Keratinocyte (primary cell): ENCODE data around the gene KEAP1. TPM values are rescaled to one million over a fixed set of nuclear protein-coding genes. Genes with fewer than 3 reads are reported as not detected.

Source experiments
- DNase-seq: peaks from one replicate; pipeline ENCODE4 v3.0.0-alpha.2; 2011; ENCODE audit warnings: low read depth, missing footprints, low spot score
- FAIRE-seq: peaks from 2 replicates; lab custom pipeline; 2011; peaks lifted over from hg19 to GRCh38; lab: Jason Lieb, UNC
- H2AFZ ChIP-seq: 2 replicates; pipeline ENCODE4 v1.6.0; 2012; ENCODE audit warnings: low read length, control low read depth, inconsistent platforms; ENCODE audit not compliant: control insufficient read depth
- H3K27ac ChIP-seq: 2 replicates; pipeline ENCODE4 v1.5.1; 2011; ENCODE audit warnings: low read length; ENCODE audit not compliant: control insufficient read depth, insufficient read depth
- H3K27me3 ChIP-seq: 3 replicates; pipeline ENCODE4 v1.6.0; 2011; ENCODE audit warnings: low read length; ENCODE audit not compliant: control insufficient read depth, insufficient read depth; ENCODE audit errors: extremely low read depth
- H3K36me3 ChIP-seq, 2 experiments: 2 replicates in 1 of 2; 3 replicates in 1 of 2; pipeline ENCODE4 v1.5.1; 2011; ENCODE audit warnings: low read length in 2 of 2, mild to moderate bottlenecking in 1 of 2; ENCODE audit not compliant: control insufficient read depth in 2 of 2, insufficient read depth in 2 of 2; ENCODE audit errors: extremely low read depth in 1 of 2
- H3K4me1 ChIP-seq: 3 replicates; pipeline ENCODE4 v1.5.1; 2011; ENCODE audit warnings: low read length; ENCODE audit not compliant: control insufficient read depth, insufficient read depth; ENCODE audit errors: extremely low read depth
- H3K4me2 ChIP-seq: 3 replicates; pipeline ENCODE4 v1.6.0; 2011; ENCODE audit warnings: low read depth, low read length; ENCODE audit not compliant: control insufficient read depth, insufficient read depth; ENCODE audit errors: extremely low read depth
- H3K4me3 ChIP-seq, 3 experiments: fragments of 200-600 bp in 1 of 3; sonication (generic) in 1 of 3; 2 replicates in 2 of 3; 3 replicates in 1 of 3; pipeline ENCODE4 v1.5.1; 2011 to 2016; ENCODE audit warnings: low read length in 3 of 3, mild to moderate bottlenecking in 3 of 3, control low read depth in 2 of 3, inconsistent platforms in 1 of 3, low read depth in 1 of 3, mixed read lengths in 1 of 3, mixed run types in 1 of 3, moderate library complexity in 1 of 3; ENCODE audit not compliant: control insufficient read depth in 2 of 3, insufficient read depth in 2 of 3; ENCODE audit errors: extremely low read depth in 1 of 3
- H3K79me2 ChIP-seq: 2 replicates; pipeline ENCODE4 v1.6.0; 2012; ENCODE audit warnings: low read length; ENCODE audit not compliant: control insufficient read depth, insufficient read depth
- H3K9ac ChIP-seq: 3 replicates; pipeline ENCODE4 v1.6.0; 2011; ENCODE audit warnings: low read length; ENCODE audit not compliant: control insufficient read depth, insufficient read depth; ENCODE audit errors: extremely low read depth
- H3K9me1 ChIP-seq: 3 replicates; pipeline ENCODE4 v1.6.0; 2011; ENCODE audit warnings: low read length; ENCODE audit not compliant: control insufficient read depth, insufficient read depth; ENCODE audit errors: extremely low read depth
- H3K9me3 ChIP-seq: 2 replicates; pipeline ENCODE4 v1.5.1; 2012; ENCODE audit warnings: low read depth, low read length; ENCODE audit not compliant: control insufficient read depth
- H4K20me1 ChIP-seq: 3 replicates; pipeline ENCODE4 v1.6.0; 2011; ENCODE audit warnings: low read length; ENCODE audit not compliant: control insufficient read depth, insufficient read depth; ENCODE audit errors: extremely low read depth
- EZH2 ChIP-seq: IDR thresholded peaks from one replicate; pipeline ENCODE4 v1.6.1; 2012; ENCODE audit warnings: inconsistent platforms, mild to moderate bottlenecking, low read length, moderate library complexity
- dilution Hi-C: fragments of 300-500 bp; cut with MboI; formaldehyde crosslinking; loops from one replicate; pipeline ENCODE4 v1.7.0; 2020; ENCODE audit warnings: low sequenced_read_pairs; ENCODE audit not compliant: extremely low pct_ligation_motif_present
- polyA minus RNA-seq, 3 experiments: library from RNA; depleted of rRNA, polyadenylated mRNA; stranded (reverse); fragments of >200 nt; gene quantifications; 1 replicate in 1 of 3; 2 replicates in 1 of 3; 3 replicates in 1 of 3; pipeline ENCODE4 v1.2.3, GENCODE V29; 2011
- polyA plus RNA-seq, 5 experiments: library from polyadenylated mRNA; depleted of rRNA in 3 of 5; stranded (reverse) in 3 of 5; stranded (forward) in 1 of 5; unstranded in 1 of 5; fragments of >200 nt; gene quantifications; 1 replicate in 1 of 5; 2 replicates in 3 of 5; 3 replicates in 1 of 5; pipeline versions ENCODE4 v1.2.1 to v1.2.3, GENCODE V29; 2011 to 2012; ENCODE audit warnings: missing spikeins in 2 of 5, low read depth in 1 of 5, low replicate concordance in 1 of 5
- TF ChIP-seq, protein P1 (sequence below), 3 experiments: IDR thresholded peaks in 1 of 3; conservative IDR thresholded peaks in 1 of 3; optimal IDR thresholded peaks in 1 of 3; 2 replicates in 2 of 3; 3 replicates in 1 of 3; pipeline versions ENCODE3 to v1.5.1; 2011; ENCODE audit warnings: low read length in 3 of 3, mild to moderate bottlenecking in 3 of 3, moderate library complexity in 2 of 3, control low read depth in 1 of 3, inconsistent platforms in 1 of 3; ENCODE audit not compliant: insufficient read depth in 2 of 3; ENCODE audit errors: extremely low read depth in 1 of 3

The KEAP1 gene
- polyA plus RNA-seq (29.6 to 46.2 TPM (median 35.8 TPM) in 3 replicates), polyA minus RNA-seq (84.3 to 118 TPM (median 110 TPM) in 3 replicates)
- 72.0 TPM for polyA plus RNA-seq (2011; ENCODE audit: low read depth)
- polyA plus RNA-seq (2011; cell fraction: cytosol; rRNA removed), result 29.6 and 38.7 TPM in 2 replicates
- 30.4 and 36.2 TPM in 2 replicates for polyA plus RNA-seq (2011; cell fraction: nucleus; rRNA removed)
- polyA plus RNA-seq (2012; ENCODE audit: low replicate concordance), result 39.7 and 41.5 TPM in 2 replicates
- polyA minus RNA-seq (2011; cell fraction: cytosol; rRNA and poly(A)+ RNA removed), result 87.5 TPM
- 20.8 and 23.4 TPM in 2 replicates for polyA minus RNA-seq (2011; cell fraction: nucleus; rRNA and poly(A)+ RNA removed)

DNA sequence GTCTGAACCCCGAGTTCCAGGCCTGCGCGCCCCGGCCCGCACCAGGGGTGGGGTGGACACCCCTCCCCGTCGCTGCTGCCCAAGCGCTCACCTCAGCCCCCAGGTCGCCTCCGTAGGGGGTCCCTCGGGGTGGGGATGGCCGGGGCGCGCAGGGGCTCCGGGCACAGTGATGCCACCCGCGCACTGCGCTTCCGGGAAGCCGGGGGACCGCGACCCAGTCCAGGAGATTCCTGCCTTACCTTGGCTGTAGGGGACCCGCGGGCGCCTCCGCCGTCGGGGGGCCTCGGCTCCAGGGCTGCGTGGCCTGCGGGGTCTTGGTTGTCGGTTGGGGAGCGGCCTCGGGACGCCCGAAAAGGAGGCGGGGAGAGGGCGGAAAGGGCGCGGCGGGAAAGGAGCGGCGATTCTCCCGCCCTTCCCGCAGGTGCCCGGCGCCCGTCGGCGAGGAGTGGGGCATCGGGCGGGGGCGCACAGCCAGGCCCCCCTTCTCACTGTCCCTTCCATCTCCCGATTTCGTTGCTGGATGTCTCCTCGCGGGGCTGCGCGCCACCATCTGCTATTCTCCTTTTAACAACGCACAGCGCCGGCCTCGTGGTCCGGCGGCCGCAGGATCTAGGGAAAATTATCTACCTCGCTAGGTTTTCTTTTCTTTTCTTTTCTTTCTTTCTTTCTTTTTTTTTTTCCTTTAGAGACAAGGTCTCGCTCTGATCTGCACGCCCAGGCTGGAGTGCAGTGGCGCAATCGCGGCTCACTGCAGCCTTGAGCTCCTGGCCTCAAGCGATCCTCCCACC lies at the start of gene KEAP1:
Gene KEAP1, minus strand, starts transcription at position 355 of the 788 bp plus-strand sequence. CDS start 3,323 bp downstream, outside the sequence.
- dilution Hi-C loops, result no loop called here
- peak within 1 kb of the TSS; percentile 85 for H2AFZ ChIP-seq

DNA sequence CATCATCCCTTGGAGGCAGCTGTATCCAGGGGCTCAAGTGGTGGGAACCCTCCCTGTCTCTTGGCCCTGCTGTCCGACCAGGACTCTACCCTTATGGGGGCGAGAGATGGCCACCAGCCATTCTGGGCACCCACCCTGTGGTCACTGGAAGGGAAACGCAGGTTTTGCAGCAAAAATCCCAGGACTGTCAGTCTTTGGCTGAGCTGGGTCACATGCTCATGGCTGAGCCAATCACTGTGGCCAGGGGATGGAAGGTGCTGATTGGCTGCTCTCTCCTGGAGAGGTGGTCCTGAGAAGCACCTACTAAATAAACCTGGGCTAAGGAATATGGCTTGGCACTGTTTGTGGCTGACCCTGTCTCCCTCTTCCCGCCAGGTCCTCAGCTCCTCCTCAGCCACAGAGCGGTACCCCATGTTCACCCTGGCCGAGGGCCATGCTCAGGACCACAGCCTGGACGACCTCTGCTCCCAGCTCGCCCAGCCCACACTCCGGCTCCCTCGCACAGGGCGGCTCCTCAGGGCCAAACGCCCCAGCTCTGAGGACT lies 49.4 kb upstream of the KEAP1 start:
- Histone ChIP-seq H4K20me1 (peaks cover 13% of the 10 kb centered on the region), H3K79me2 (peaks cover 2% of the 10 kb centered on the region), H3K36me3 (peaks cover 27 to 42% of the 10 kb centered on the region in 2 experiments), H2AFZ (no peak overlapping the region), H3K9ac (no peak overlapping the region), H3K4me3 (no peak overlapping the region), H3K4me1 (peaks cover 34% of the 10 kb centered on the region), H3K4me2 (no peak overlapping the region), H3K27me3 (no peaks in the 10 kb centered on the region), H3K27ac (no peak overlapping the region), H3K9me1 (no peaks in the 10 kb centered on the region), H3K9me3 (no peaks in the 10 kb centered on the region)
- FAIRE-seq (no peak), DNase-seq (no peak)
- TF ChIP-seq, protein P1, sequence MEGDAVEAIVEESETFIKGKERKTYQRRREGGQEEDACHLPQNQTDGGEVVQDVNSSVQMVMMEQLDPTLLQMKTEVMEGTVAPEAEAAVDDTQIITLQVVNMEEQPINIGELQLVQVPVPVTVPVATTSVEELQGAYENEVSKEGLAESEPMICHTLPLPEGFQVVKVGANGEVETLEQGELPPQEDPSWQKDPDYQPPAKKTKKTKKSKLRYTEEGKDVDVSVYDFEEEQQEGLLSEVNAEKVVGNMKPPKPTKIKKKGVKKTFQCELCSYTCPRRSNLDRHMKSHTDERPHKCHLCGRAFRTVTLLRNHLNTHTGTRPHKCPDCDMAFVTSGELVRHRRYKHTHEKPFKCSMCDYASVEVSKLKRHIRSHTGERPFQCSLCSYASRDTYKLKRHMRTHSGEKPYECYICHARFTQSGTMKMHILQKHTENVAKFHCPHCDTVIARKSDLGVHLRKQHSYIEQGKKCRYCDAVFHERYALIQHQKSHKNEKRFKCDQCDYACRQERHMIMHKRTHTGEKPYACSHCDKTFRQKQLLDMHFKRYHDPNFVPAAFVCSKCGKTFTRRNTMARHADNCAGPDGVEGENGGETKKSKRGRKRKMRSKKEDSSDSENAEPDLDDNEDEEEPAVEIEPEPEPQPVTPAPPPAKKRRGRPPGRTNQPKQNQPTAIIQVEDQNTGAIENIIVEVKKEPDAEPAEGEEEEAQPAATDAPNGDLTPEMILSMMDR (optimal IDR thresholded peaks at IDR 0.05 in 1 of 3, IDR thresholded peaks at IDR 0.05 in 1 of 3, conservative IDR thresholded peaks at IDR 0.05 in 1 of 3; ENCODE audit: extremely low read depth in 1 of 3, insufficient read depth in 2 of 3, low read length in 3 of 3), result no peak
- TF ChIP-seq EZH2, result no peak
- dilution Hi-C loops, result no loop called here

More for the DNA sequence above, at the start of gene KEAP1:
- DNase-seq (no peak), FAIRE-seq (no peak)
- Histone ChIP-seq H3K4me2 (peak within 1 kb of the TSS; percentile 98), H3K27me3 (no peaks in the 10 kb centered on the region), H3K79me2 (peaks cover 30% of the 10 kb centered on the region), H3K9ac (peak within 1 kb of the TSS; percentile 92), H3K27ac (peak within 1 kb of the TSS; percentile 77), H4K20me1 (no peaks in the 10 kb centered on the region), H3K9me1 (no peaks in the 10 kb centered on the region), H3K9me3 (no peaks in the 10 kb centered on the region), H3K36me3 (peaks cover 2 to 7% of the 10 kb centered on the region in 2 experiments), H3K4me3 (peak within 1 kb of the TSS; percentile 61 to 86 (median 75)), H3K4me1 (peaks cover 8% of the 10 kb centered on the region)
- TF ChIP-seq EZH2, result no peak
- TF ChIP-seq, protein P1 (optimal IDR thresholded peaks at IDR 0.05 in 1 of 3, IDR thresholded peaks at IDR 0.05 in 1 of 3, conservative IDR thresholded peaks at IDR 0.05 in 1 of 3; ENCODE audit: extremely low read depth in 1 of 3, insufficient read depth in 2 of 3, low read length in 3 of 3), result no peak
